HG03139 (cell line): ENCODE data around the gene RIPOR3.
"Not testable (repeated sequence)": the region's sequence is repeated elsewhere in the genome, so short reads cannot be mapped to it uniquely, and the experiment has no call there.

Experiments
- ATAC-seq: cut with Tn5 transposase; IDR thresholded peaks from one replicate; pipeline ENCODE4 v1.9.1; 2021; ENCODE audit not compliant: unreplicated experiment

RIPOR3 gene

DNA sequence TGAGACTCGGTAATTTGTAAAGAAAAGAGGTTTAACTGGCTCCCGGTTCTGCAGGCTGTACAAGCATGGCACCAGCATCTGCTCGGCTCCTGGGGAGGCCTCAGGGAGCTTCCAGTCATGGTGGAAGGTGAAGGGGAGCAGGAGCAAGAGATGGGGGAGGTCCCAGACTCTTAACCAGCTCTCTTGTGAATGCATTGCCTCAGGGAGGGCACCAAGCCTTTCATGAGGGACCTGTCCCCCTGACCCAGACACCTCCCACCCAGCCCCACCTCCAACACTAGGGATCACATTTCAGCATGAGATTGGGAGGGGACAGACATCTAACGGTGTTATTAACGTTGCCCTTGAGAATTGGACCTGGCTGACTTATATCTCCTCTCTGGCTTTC, 112.6 kb downstream of the RIPOR3 start:
- no peak for ATAC-seq

DNA sequence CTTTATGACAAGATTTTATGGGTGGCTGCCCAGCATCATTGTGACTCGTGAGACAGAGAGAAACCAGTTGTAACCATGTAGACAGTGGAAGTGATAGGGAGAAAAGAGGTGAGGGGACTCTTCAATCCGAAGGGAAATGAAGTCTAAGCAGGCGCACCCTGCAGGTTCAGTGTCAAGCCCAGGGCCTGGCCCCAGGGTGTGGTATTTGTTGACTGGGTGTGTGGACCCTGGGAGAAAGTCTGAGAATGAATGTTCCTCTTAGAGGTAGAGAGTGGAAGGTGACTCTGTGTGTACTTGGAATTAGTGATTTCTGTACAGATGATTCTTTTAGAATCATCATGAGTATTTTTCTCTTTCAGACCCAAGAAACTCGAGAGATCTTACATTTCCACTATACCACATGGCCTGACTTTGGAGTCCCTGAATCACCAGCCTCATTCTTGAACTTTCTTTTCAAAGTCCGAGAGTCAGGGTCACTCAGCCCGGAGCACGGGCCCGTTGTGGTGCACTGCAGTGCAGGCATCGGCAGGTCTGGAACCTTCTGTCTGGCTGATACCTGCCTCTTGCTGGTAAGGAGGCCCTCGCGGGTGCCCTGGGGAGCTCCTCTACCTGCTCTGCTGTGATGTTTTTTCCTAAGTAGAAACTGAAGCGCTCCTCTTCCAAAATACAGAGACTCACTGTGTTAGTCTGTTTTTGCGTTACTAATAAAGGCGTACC, 113.1 kb downstream of the RIPOR3 start:
- no peak for ATAC-seq

DNA sequence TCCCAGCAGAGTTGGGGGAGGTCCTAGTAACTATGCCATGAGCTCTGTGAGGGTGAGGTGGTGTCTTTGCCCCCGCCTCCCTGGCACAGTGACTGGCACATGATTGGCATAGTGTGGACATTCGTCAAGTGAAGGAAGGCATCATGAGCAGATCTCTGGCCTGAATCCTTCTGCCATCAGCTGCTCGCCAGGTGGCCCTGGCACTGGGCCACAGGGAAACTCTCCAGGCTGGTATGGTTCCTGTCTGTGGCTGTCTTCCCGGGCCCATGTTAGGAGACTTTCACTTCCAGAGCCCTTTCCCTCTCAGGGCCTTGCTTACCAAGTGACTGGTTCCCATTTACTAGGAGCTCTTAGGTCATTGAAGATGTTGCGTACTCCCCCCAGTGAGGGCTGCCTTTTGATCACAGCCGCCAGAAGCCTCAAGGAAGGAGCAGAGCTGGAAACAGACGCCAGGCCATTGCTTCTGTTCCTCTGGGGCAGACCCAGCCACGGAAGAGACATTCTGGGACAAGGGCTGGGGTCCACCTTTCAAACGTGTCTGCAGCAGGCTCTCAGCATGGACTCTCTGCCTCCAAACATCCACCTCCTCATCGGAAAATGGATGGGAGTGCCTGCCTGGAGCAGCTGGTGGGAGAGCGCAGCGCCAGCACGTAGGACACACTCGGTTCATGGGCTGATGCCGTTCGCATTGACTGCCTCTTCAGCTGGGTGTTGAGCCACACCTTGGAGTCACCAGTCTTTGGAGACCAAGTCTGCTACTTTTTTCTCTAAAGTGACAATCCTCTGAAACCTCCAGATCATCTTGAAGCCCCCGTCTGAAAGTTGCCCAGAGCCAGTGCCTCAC, 113.9 kb downstream of the RIPOR3 start:
- ATAC-seq, result no peak

DNA sequence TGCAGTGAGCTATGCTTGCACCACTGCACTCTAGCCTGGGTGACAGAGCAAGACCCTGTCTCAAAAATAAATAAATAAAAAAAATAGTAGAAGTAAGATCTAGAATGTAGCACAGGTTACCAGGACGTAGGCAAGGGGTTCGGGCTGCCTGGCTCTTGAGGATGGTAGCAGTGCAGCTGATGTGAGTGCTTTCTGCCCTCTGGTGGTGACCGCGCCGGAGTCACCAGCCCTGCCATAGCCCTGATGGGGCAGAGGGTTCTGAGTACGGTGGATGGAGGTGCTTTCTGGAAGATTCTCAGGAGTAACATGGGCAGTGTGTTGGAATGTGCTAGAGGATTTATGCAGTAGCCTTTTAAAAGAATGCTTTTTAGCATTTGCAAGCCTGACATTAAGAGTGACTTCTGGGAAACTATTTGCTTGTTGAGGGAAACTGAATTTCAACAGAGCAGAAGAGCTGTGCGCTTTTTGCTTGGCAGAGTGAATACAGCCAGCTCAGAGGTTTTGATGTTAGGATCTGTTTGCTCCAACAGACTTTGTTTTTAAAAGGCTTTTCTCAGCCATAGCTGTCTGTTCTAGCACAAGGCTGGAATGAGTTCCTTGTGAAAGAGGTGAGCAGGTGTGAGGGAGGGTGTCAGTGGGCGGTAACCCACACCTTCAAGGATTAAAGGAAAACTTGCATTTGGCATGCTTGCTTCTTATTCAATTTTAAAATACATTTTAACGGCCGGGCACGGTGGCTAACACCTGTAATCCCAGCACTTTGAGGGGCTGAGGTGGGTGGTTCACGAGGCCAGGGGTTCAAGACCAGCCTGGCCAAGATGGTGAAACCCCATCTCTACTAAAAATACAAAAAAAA, 115.2 kb downstream of the RIPOR3 start:
- ATAC-seq, result no peak

DNA sequence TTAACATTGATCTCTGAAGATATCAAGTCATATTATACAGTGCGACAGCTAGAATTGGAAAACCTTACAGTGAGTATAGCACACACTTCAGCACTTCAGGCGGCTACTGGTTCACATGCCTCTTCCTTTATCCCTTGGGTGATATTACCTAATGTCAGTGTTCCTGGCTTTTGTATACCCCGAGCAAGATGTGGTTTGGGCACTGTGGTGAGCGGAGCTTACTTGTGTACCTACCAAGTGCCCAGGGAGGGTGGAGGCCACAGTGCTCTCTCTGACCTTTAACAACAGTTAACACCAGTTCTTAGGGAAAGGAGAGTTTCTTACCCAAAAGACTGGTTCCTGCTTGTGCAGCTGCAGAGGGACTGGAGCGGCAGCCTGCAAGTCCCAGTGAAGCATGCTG, 116.8 kb downstream of the RIPOR3 start:
- no peak for ATAC-seq

DNA sequence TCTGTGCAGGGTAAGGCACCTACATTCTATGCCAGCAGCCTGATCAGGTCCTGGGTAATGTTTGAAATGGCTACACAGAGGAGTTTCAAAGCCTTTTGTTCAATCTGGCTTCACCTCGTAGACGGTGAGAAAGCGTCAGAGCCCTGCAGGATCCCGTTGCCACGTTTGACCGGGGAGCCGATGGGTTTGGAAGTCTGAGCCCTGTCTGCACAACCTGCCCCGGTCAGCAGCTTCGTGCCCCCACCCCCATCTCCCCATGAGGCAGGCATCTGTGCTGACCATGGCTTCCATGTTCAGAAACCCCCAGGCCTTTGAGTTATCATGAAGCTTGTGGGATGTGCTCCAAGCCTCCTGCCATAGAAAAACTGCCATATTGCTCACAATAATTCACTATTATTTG, 117.2 kb downstream of the RIPOR3 start:
- no peak for ATAC-seq

DNA sequence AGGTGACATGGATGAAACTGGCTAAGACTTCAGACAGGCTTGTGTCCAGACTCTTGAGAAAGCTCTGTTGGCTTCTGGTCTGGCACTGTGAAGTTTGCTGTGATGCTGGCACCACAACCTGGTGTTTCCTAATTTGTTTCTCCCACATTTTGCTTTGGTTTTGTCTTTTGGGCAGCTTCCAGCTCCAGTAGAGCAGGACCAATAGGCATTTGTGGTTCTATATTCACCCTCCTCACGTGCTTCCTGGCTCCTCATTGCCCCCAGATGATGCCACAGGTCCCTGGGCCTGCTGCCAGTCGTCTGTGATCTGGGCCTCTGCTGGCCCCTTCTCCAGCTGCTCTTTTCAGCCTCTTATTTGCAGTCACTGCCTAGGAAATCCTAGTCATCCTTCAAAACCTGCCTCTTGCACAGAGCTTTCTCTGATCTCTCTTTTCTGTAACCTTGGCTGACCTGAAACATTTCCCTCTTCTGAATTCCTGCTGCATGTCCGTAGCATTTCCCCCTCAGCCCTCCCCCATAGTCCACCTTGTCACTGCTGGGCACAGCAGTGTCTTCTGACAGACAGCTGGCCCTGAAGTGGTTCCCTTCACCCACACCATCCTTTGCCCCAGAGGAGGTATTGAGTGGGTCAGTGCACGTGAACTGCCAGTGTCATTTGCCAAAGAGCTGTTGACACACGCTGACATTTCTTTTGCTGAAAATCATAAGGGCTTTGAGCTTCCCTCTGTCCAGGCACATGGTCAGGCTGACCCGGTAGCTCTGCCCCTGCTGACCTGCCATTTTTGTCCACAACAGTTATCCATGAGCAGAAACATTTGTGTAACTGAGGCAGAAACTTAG, 118.2 kb downstream of the RIPOR3 start:
- no peak for ATAC-seq

DNA sequence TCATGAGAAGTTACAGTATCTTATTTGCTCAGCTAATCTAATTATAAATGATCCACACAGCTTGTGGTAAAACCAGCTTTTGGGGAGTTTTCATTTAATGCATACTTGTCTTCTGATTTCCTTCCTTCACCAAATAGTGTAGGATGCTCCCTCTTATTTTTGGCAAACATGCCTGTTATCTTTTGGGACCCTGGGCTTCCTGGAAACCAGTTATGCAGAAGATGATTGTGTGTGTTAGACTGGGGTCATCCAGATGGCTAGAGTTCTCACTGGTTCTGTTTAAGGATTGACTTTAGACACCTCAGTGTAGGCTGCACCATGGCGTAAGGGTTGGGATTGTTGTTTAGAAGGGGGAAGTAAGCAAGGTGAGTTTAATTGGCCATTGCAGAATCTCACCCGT, 119.9 kb downstream of the RIPOR3 start:
- ATAC-seq, result no peak

DNA sequence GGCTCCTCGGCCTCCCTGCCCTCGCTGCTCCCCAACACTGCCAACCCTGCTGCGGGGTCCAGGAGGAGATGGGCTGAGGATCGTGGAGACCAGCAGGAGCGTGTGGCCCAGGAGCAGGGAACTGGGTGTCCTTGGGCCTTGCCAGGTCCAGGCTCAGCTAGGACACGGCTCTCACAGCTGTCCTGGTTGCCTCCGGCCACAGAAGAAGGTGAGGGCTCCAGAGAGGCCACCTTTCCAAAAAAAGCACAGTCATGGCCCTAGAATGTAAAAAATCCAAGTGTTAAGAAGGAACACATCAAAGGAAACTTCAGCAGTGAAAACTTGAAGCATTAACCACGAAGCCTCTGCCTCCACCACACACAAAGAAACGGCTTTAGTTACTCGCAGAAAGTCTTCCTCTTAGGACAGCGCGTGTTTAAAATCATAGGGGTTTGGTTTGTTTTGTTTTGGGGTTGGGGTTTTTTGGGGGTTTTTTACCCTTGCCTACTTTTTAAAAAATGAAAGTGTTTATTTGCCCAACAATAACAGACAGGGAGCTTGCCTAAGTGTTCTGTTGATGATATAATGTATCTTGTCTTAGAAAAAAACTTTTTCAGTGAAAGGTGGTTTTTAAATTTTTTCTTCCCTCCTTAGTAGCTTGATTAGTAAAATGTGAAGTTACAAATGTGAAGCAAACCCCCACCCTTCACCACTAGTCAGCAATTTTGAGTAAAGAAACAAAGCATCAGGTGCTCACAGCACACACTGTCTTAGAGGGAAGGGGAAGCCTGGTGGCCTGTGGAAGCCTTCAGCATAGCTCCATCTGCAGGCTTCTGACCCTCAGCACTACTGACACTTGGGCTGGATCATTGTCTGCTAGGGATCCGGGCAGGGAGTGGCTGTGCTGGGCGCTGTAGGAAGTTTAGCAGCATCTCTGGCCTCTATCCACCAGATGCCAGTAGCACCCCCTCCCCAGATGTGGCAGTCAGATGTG, 121.2 kb downstream of the RIPOR3 start:
- ATAC-seq, result no peak

DNA sequence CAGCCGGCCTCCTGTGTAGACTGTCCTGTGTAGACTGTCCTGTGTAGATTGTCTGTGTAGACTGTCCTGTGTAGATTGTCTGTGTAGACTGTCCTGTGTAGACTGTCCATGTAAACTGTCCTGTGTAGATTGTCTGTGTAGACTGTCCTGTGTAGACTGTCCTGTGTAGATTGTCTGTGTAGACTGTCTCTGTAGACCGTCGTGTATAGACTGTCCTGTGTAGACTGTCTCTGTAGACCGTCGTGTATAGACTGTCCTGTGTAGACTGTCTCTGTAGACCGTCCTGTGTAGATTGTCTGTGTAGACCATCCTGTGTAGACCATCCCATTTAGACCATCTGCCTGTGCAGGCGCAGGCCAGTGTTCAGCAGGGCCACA, 121.9 kb downstream of the RIPOR3 start:
- ATAC-seq, result not testable (repeated sequence)

DNA sequence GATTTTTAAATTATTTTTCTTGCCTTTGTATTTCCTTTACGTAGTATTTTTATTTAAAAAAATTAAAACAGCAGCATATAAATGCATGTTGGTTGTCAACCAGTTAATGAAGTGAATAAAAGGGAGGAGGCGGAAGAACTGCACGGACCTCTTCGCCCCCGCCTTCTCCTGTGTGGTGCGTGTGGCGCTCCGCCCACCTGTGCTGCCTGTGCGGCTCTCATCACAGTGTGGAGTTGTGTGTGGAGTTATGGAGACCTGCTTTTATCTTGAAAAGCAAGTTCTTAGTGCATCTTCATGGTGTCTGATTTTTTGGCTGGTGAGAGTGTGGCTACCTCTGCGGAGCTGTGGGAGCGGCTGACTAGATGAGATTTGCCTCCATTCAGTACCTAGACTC, 122.8 kb downstream of the RIPOR3 start:
- no peak for ATAC-seq

DNA sequence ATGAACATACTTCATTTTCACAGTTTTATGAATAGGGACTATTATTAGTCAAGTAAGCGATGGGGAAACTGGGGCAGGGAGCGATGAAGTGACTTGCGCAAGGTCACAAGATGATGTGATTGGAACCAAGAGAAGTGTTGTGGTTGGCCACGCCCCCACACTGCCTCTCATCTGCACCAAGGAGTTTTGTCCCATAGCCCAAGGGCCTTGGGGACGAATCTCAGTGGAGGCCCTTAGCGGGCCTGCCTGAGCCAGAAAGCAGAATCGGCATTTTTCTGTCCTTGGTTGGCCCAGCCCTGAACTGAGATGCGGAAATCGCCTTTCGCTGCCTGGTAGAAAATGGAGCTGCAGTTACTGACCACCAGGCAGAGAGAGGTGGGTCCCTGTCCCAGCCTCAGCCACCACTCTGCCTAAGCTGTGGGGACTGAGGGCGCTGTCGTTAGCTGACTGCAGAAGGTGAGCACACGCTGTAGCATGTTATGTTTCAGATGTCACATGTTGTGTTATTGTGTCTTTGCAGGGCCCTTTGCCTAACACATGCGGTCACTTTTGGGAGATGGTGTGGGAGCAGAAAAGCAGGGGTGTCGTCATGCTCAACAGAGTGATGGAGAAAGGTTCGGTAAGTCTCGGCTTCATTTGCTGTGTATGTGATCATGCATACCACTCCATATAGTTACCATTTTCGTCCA, 123.3 kb downstream of the RIPOR3 start:
- no peak for ATAC-seq

DNA sequence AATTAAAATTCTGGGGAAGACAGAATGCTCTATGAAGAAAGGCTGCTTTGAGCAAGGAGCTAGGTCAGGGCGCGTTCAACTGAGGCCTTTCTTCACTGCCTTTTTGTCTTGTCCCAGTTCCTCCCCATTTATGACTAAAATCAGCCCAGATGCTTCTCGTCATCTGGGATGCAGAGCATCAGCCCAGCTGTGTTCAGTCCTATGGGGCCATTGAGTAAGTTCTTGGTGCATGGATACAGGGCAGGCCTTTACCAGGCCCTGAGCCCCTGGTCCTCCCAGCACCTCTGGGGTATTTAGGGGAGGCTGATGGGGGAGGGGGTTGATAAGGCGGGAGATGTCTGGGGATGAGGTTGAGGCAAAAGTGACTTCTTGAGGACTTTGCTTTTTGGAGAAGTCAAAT, 125.5 kb downstream of the RIPOR3 start:
- no peak for ATAC-seq

DNA sequence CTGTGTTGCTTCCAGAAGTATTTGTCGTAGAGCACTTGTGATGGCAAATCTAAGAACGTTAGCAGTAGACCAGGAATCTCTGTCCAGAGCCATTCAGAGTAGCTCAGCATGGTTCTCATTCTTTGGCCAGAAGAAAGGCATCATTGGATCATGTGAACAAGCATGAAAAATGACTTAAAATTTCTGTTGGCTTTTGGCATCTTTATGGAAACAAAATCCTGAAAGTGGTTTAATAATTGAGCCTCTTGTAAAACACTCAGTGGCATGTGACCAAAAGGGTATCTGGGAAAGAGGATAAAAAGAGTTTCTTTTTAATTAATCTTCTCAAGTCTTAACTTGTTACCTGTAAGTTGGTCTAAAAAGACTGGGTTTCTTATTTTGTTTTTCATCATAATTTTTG, 126.0 kb downstream of the RIPOR3 start:
- no peak for ATAC-seq

DNA sequence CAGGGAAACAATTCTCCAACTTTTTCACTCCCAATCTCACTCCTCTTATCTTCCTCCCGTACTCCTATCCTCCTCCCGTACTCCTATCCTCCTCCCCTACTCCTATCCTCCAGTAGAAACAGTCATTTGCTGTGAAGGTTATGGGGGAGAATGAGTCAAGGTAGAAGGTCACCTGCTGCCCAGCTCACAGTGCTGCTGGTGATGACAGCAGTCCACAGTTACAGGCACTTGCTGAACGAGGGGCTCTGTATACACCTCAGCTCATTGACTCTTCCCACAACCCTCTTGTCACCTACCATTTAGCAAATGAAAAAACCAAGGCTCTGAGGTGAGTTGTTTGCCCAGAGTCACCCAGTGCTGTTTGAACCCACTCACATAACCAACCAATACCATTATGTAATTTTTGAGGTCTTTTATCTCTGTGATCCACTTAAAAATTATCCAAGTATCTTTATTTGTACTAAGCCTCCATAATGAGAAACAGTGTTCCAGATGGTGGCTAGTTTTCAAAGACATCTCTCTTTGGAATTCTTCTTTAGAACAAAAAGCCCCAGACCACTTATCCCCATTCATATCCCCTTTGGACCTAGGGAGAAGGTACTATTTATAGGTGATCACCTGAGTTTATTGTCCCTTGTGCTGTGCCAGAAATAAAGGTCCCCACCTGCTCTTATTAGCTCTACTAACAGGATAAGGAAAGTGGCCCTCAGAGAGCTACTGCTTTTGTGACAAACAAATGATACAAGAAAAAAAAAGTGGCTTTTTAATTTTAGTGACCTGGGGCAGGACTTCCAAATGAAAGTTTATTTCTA, 128.0 kb downstream of the RIPOR3 start:
- ATAC-seq, result no peak

DNA sequence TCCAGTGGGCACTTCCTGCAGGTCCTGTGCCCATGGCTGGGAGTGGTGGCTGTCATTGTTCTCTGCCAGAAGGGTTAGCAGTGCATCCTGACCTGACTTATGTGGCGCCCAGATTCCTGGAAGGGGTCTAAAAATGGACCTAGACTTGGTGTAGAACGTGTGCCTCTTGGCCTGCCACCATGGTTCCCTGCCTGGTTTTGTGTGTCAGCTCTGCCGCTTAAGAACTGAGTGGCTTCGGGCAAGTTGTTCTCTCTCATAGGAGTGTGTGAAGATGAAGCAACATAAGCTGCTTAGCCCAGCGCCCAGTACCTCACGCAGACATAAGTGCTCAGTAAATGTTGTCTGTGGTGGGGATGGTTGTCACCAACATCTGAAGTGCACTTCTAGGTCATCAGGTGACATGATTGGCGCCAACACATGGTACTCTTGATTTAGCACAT, 129.1 kb downstream of the RIPOR3 start:
- no peak for ATAC-seq

DNA sequence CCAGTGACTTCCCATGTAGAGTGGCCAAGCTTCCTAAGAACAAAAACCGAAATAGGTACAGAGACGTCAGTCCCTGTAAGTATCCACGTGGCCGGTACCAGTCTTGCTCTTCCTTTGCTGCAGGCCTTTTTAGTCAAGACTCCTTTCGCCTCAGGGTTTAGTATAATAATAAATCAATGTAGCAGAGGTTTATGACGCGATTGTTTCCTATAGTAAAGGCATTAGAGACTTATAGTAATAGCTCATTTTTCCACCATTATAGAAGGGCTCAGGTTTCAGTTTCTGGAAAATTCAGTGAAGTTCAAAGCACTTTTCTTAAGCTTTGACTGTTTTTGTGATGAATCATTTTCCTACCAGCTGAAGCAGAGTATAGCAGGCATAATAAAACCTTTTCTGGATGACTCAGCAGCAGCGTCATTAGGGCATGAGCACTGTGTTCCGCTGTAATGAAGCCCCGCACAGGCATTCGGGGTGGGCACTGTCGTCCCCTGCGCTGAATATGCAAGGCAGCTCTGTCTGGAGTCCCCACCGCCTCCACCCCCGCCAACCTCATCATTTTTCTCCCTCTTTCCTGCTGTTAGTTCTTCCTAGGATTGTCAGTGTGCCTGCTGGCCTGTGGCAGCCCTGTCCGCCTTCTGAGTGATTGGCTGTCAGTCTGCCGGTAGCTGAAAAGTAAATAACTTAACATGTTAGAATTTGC, 129.8 kb downstream of the RIPOR3 start:
- no peak for ATAC-seq

DNA sequence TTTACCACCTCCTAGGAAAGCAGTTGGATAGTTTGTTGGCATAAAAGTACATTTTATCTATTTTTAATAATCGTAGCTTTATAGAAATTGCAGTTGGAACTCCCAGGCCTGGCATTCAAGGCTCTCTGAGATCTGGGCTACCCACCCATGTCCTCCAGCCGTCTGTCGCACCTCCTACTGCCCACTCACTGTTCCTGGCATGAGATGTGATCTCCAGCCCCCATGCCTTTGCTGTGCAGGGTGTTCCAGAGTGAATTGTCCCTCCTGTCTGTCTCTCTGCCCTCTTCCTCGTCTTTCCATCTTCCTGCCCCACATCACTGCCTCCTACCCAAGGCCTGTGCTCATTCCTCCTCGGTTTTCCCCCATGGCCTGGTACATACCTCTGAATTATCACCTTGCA, 130.5 kb downstream of the RIPOR3 start:
- ATAC-seq, result no peak
